Measurements from ENCODE around the gene DACH1.

The DACH1 gene

GRCh38 chr13:71866335-71867130, 471 bp downstream of the DACH1 start:
- H3K9me3 ChIP-seq (ENCODE audit: control insufficient read depth in 5 of 5, low read length in 5 of 5): no peaks in the 10 kb centered on the region
- peak overlapping the region; percentile 82 to 89 (median 84) for H3K4me3 ChIP-seq (ENCODE audit: low read depth in 1 of 5, low read length in 5 of 5)
- peaks cover 2 to 35% (median 30%) of the 10 kb centered on the region in 5 donors for H3K4me1 ChIP-seq (ENCODE audit: control insufficient read depth in 5 of 5, insufficient read depth in 5 of 5, low read length in 5 of 5)
- no peaks in the 10 kb centered on the region for H3K36me3 ChIP-seq (ENCODE audit: control insufficient read depth in 5 of 5, insufficient read depth in 5 of 5, low read length in 5 of 5)
- H3K27ac ChIP-seq (ENCODE audit: low read depth, low read length): peak overlapping the region; percentile 46
- H3K9ac ChIP-seq (ENCODE audit: low read length in 5 of 5): peak overlapping the region in 3 of 5 donors; percentile 41 to 53 (median 45)
- H3K27me3 ChIP-seq (ENCODE audit: control insufficient read depth in 5 of 5, insufficient read depth in 4 of 5, low read length in 5 of 5): peaks cover 13 to 24% (median 18%) of the 10 kb centered on the region in 5 donors

- H3K9ac ChIP-seq (ENCODE audit: low read length in 5 of 5): peak overlapping the region in 2 of 5 donors; percentile 56 to 64
- H3K27me3 ChIP-seq (ENCODE audit: control insufficient read depth in 5 of 5, insufficient read depth in 4 of 5, low read length in 5 of 5): peaks cover 13 to 24% (median 18%) of the 10 kb centered on the region in 5 donors
- peak overlapping the region; percentile 81 to 89 (median 84) for H3K4me3 ChIP-seq (ENCODE audit: low read depth in 1 of 5, low read length in 5 of 5)
- H3K36me3 ChIP-seq (ENCODE audit: control insufficient read depth in 5 of 5, insufficient read depth in 5 of 5, low read length in 5 of 5): no peaks in the 10 kb centered on the region
- peak overlapping the region; percentile 44 for H3K27ac ChIP-seq (ENCODE audit: low read depth, low read length)
- H3K4me1 ChIP-seq (ENCODE audit: control insufficient read depth in 5 of 5, insufficient read depth in 5 of 5, low read length in 5 of 5): peaks cover 2 to 35% (median 30%) of the 10 kb centered on the region in 5 donors
- H3K9me3 ChIP-seq (ENCODE audit: control insufficient read depth in 5 of 5, low read length in 5 of 5): no peaks in the 10 kb centered on the region
Observed at GRCh38 chr13:71865874-71866334, 1.1 kb downstream of the DACH1 start.

DNA sequence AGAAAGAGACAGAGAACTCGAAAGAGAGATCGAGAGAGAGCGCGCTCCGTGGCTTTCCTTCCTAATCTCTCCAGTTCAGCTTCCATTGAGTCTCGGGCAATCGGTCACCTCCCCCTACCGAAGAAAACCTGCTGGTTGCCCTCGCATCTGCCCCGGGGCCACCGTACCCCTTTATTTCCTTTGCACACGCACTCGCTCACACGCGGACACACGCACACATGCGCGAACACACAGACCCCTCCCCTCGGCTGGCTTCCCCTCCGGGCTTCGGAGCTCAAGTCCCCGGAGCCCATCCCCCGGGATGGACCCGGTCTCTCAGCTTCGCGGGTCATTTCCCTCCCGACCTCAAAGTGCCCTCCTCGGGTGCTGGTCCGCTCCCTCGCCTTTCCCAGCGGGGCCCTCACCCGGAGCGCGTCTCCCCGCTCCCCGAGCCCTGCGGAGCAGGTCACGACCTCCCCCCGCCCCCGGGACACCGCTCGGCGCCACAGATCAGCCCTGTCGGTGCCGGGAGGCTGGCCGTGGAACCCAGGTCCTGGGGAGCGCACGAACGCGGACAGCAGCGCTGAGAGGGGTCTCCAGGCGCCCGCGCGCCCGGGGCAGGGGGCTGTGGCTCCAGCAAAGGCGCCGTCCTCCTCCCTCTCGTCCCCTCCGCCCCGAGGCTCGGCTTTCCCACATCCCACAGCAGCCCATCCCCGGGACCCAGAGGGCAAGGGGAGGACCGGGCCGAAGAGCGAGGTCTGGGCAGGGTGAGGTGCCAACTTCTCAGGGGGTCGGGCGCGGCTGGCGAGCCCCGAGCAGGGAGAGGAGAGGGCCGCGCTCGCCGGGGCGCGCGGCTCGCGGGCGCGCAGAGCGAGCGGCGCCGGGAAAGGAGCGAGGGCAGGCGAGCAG, 1.8 kb downstream of the DACH1 start:
- peak overlapping the region; percentile 77 to 89 (median 82) for H3K4me3 ChIP-seq (ENCODE audit: low read depth in 1 of 5, low read length in 5 of 5)
- peak overlapping the region in 3 of 5 donors; percentile 56 to 68 (median 64) for H3K9ac ChIP-seq (ENCODE audit: low read length in 5 of 5)
- H3K27ac ChIP-seq (ENCODE audit: low read depth, low read length): peak overlapping the region; percentile 44
- H3K9me3 ChIP-seq (ENCODE audit: control insufficient read depth in 5 of 5, low read length in 5 of 5): no peaks in the 10 kb centered on the region
- H3K36me3 ChIP-seq (ENCODE audit: control insufficient read depth in 5 of 5, insufficient read depth in 5 of 5, low read length in 5 of 5): no peaks in the 10 kb centered on the region
- peaks cover 2 to 35% (median 30%) of the 10 kb centered on the region in 5 donors for H3K4me1 ChIP-seq (ENCODE audit: control insufficient read depth in 5 of 5, insufficient read depth in 5 of 5, low read length in 5 of 5)
- peaks cover 13 to 24% (median 18%) of the 10 kb centered on the region in 5 donors for H3K27me3 ChIP-seq (ENCODE audit: control insufficient read depth in 5 of 5, insufficient read depth in 4 of 5, low read length in 5 of 5)

- H3K4me3 ChIP-seq (ENCODE audit: low read depth in 1 of 5, low read length in 5 of 5): peak overlapping the region; percentile 77 to 89 (median 82)
- no peaks in the 10 kb centered on the region for H3K9me3 ChIP-seq (ENCODE audit: control insufficient read depth in 5 of 5, low read length in 5 of 5)
- peaks cover 2 to 35% (median 30%) of the 10 kb centered on the region in 5 donors for H3K4me1 ChIP-seq (ENCODE audit: control insufficient read depth in 5 of 5, insufficient read depth in 5 of 5, low read length in 5 of 5)
- H3K36me3 ChIP-seq (ENCODE audit: control insufficient read depth in 5 of 5, insufficient read depth in 5 of 5, low read length in 5 of 5): no peaks in the 10 kb centered on the region
- H3K9ac ChIP-seq (ENCODE audit: low read length in 5 of 5): peak overlapping the region in 2 of 5 donors; percentile 48 to 68
- H3K27me3 ChIP-seq (ENCODE audit: control insufficient read depth in 5 of 5, insufficient read depth in 4 of 5, low read length in 5 of 5): peaks cover 13 to 21% (median 16%) of the 10 kb centered on the region in 5 donors
- H3K27ac ChIP-seq (ENCODE audit: low read depth, low read length): peak overlapping the region; percentile 44
Observed at GRCh38 chr13:71864094-71864985, 2.7 kb downstream of the DACH1 start.

DNA sequence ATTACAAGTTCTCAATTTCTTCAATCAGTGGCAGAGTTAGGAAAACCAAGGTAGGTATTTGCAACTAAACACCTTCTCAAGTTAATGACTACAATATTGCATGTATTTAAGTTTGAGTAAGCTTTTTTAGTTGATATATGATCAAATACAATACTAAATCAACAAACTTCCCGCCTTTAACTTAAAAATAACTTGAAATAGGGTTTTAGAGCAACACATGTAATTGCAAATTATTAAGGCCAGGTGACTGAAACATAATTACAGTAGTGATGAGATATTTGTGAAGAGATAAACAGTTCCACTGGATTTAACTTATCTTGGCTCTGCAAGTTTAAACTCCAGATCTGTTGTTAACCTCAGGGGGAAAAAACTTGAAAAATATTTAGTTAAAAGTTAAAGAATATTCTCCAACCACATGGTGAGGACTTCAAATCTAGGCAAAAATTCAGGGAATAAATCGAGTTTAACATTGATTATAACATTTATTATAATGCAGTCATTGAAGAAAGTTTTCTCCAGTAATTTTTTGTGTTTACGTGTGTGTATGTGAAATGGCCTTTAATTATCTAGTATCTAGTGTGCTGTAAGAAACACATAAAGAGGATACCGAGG, 3.6 kb downstream of the DACH1 start:
- Histone ChIP-seq H3K36me3 (ENCODE audit: control insufficient read depth in 5 of 5, insufficient read depth in 5 of 5, low read length in 5 of 5) (no peaks in the 10 kb centered on the region), H3K27ac (ENCODE audit: low read depth, low read length) (no peak overlapping the region), H3K9ac (ENCODE audit: low read length in 5 of 5) (no peak overlapping the region)

GRCh38 chr13:71862459-71862943, 4.5 kb downstream of the DACH1 start:
- peaks cover 10 to 19% (median 16%) of the 10 kb centered on the region in 5 donors for H3K27me3 ChIP-seq (ENCODE audit: control insufficient read depth in 5 of 5, insufficient read depth in 4 of 5, low read length in 5 of 5)

More for the DNA sequence above, 3.6 kb downstream of the DACH1 start:
- peaks cover 10 to 19% (median 16%) of the 10 kb centered on the region in 5 donors for H3K27me3 ChIP-seq (ENCODE audit: control insufficient read depth in 5 of 5, insufficient read depth in 4 of 5, low read length in 5 of 5)
- H3K4me1 ChIP-seq (ENCODE audit: control insufficient read depth in 5 of 5, insufficient read depth in 5 of 5, low read length in 5 of 5): peaks cover 2 to 35% (median 30%) of the 10 kb centered on the region in 5 donors
- no peaks in the 10 kb centered on the region for H3K9me3 ChIP-seq (ENCODE audit: control insufficient read depth in 5 of 5, low read length in 5 of 5)
- H3K4me3 ChIP-seq (ENCODE audit: low read depth in 1 of 5, low read length in 5 of 5): peak overlapping the region in 2 of 5 donors; percentile 84 to 89

GRCh38 chr13:71861769-71862458, 5.1 kb downstream of the DACH1 start:
- Histone ChIP-seq H3K9ac (ENCODE audit: low read length in 5 of 5) (no peak overlapping the region), H3K9me3 (ENCODE audit: control insufficient read depth in 5 of 5, low read length in 5 of 5) (no peaks in the 10 kb centered on the region), H3K36me3 (ENCODE audit: control insufficient read depth in 5 of 5, insufficient read depth in 5 of 5, low read length in 5 of 5) (no peaks in the 10 kb centered on the region), H3K4me3 (ENCODE audit: low read depth in 1 of 5, low read length in 5 of 5) (peak overlapping the region in 2 of 5 donors; percentile 19 to 33), H3K27me3 (ENCODE audit: control insufficient read depth in 5 of 5, insufficient read depth in 4 of 5, low read length in 5 of 5) (peaks cover 10 to 19% (median 16%) of the 10 kb centered on the region in 5 donors), H3K4me1 (ENCODE audit: control insufficient read depth in 5 of 5, insufficient read depth in 5 of 5, low read length in 5 of 5) (peaks cover 0 to 25% (median 23%) of the 10 kb centered on the region in 5 donors), H3K27ac (ENCODE audit: low read depth, low read length) (no peak overlapping the region)

More at GRCh38 chr13:71862459-71862943, 4.5 kb downstream of the DACH1 start:
- Histone ChIP-seq H3K27ac (ENCODE audit: low read depth, low read length) (no peak overlapping the region), H3K4me3 (ENCODE audit: low read depth in 1 of 5, low read length in 5 of 5) (peak overlapping the region in 2 of 5 donors; percentile 19 to 33), H3K9ac (ENCODE audit: low read length in 5 of 5) (peak overlapping the region in 1 of 5 donors; percentile 9), H3K36me3 (ENCODE audit: control insufficient read depth in 5 of 5, insufficient read depth in 5 of 5, low read length in 5 of 5) (no peaks in the 10 kb centered on the region), H3K4me1 (ENCODE audit: control insufficient read depth in 5 of 5, insufficient read depth in 5 of 5, low read length in 5 of 5) (peaks cover 2 to 31% (median 27%) of the 10 kb centered on the region in 5 donors), H3K9me3 (ENCODE audit: control insufficient read depth in 5 of 5, low read length in 5 of 5) (no peaks in the 10 kb centered on the region)

DNA sequence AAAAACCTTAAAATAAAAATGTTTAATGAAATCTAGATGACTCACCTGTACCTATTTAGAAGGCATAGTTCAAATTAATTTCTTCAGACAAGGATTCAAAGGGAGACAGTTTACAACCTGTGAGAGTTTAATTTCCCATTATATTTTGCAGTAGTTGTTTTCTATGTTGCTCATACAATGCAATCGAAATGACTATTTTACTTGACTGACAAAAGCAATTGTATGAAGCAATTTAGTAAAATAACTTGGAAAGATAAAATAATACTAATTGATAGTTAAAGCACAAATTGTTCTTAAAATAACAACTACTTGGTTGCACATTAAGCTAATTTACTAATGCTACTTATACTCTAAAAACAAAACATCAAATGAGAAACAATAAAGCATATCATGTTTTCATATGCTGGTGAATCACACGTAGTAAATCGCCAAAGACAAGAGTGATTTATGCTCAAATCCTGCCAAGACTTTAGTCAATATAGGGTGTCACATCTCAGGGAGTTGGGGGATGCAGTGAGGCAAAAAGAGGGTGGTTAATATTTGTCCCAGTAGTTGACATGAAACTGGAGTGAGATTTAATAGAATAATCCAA, 6.4 kb downstream of the DACH1 start:
- H3K36me3 ChIP-seq (ENCODE audit: control insufficient read depth in 5 of 5, insufficient read depth in 5 of 5, low read length in 5 of 5): no peaks in the 10 kb centered on the region
- H3K27me3 ChIP-seq (ENCODE audit: control insufficient read depth in 5 of 5, insufficient read depth in 4 of 5, low read length in 5 of 5): peaks cover 6 to 15% (median 13%) of the 10 kb centered on the region in 5 donors
- H3K9me3 ChIP-seq (ENCODE audit: control insufficient read depth in 5 of 5, low read length in 5 of 5): no peaks in the 10 kb centered on the region
- no peak overlapping the region for H3K4me3 ChIP-seq (ENCODE audit: low read depth in 1 of 5, low read length in 5 of 5)
- peaks cover 0 to 18% (median 14%) of the 10 kb centered on the region in 5 donors for H3K4me1 ChIP-seq (ENCODE audit: control insufficient read depth in 5 of 5, insufficient read depth in 5 of 5, low read length in 5 of 5)
- no peak overlapping the region for H3K9ac ChIP-seq (ENCODE audit: low read length in 5 of 5)
- no peak overlapping the region for H3K27ac ChIP-seq (ENCODE audit: low read depth, low read length)
